B cell (primary cell): Measurements from ENCODE around the gene TMEM219.

ENCODE experiments used
- CTCF ChIP-seq: fragments of 200-600 bp; IDR thresholded peaks from one replicate; pipeline ENCODE4 v1.8.0; 2022; ENCODE audit warnings: antibody characterized with exemption, mild to moderate bottlenecking
- EZH2 ChIP-seq: IDR thresholded peaks from 2 replicates; pipeline ENCODE4 v1.6.1; 2012; ENCODE audit warnings: borderline replicate concordance, low read depth, mild to moderate bottlenecking, moderate library complexity, low read length; ENCODE audit not compliant: insufficient read depth, poor library complexity, severe bottlenecking

GRCh38 chr16:29995324-29995910, 33.5 kb downstream of the TMEM219 start, which contains the start of gene HIRIP3:
- TF ChIP-seq CTCF (no peak), EZH2 (no peak)
